Measurements from ENCODE around the gene ELMOD3. TPM values are rescaled to one million over a fixed set of nuclear protein-coding genes. Genes with fewer than 3 reads are reported as not detected.
A peak's percentile ranks its signal among the peaks of the same experiment; 100 is the strongest.
"Not testable (repeated sequence)": the region's sequence is repeated elsewhere in the genome, so short reads cannot be mapped to it uniquely, and the experiment has no call there.

ELMOD3 gene
- total and polyA plus RNA-seq, 8 donors, result 20.8 to 40.5 (median 31.8) TPM

- Histone ChIP-seq H3K4me3 (no peak overlapping the region), H3K27ac (peak overlapping the region in 1 of 2 donors; percentile 93), H3K36me3 (no peaks in the 10 kb centered on the region), H3K27me3 (no peaks in the 10 kb centered on the region), H3K4me1 (peaks cover 8 to 82% of the 10 kb centered on the region in 2 donors), H3K9me3 (no peaks in the 10 kb centered on the region)
- intact Hi-C loops (cut with DNase I), result loop anchor here in 1 of 2 donors (10.0 kb wide), 1 partner anchor 143 kb away; no protein-coding TSS in a partner anchor
- no peak for DNase-seq
- TF ChIP-seq, protein P1, sequence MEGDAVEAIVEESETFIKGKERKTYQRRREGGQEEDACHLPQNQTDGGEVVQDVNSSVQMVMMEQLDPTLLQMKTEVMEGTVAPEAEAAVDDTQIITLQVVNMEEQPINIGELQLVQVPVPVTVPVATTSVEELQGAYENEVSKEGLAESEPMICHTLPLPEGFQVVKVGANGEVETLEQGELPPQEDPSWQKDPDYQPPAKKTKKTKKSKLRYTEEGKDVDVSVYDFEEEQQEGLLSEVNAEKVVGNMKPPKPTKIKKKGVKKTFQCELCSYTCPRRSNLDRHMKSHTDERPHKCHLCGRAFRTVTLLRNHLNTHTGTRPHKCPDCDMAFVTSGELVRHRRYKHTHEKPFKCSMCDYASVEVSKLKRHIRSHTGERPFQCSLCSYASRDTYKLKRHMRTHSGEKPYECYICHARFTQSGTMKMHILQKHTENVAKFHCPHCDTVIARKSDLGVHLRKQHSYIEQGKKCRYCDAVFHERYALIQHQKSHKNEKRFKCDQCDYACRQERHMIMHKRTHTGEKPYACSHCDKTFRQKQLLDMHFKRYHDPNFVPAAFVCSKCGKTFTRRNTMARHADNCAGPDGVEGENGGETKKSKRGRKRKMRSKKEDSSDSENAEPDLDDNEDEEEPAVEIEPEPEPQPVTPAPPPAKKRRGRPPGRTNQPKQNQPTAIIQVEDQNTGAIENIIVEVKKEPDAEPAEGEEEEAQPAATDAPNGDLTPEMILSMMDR (IDR thresholded peaks at IDR 0.05), result no peak
- no peak for ATAC-seq
These were observed 56.8 kb downstream of the ELMOD3 start for GRCh38 chr2:85411405-85411748.

DNA sequence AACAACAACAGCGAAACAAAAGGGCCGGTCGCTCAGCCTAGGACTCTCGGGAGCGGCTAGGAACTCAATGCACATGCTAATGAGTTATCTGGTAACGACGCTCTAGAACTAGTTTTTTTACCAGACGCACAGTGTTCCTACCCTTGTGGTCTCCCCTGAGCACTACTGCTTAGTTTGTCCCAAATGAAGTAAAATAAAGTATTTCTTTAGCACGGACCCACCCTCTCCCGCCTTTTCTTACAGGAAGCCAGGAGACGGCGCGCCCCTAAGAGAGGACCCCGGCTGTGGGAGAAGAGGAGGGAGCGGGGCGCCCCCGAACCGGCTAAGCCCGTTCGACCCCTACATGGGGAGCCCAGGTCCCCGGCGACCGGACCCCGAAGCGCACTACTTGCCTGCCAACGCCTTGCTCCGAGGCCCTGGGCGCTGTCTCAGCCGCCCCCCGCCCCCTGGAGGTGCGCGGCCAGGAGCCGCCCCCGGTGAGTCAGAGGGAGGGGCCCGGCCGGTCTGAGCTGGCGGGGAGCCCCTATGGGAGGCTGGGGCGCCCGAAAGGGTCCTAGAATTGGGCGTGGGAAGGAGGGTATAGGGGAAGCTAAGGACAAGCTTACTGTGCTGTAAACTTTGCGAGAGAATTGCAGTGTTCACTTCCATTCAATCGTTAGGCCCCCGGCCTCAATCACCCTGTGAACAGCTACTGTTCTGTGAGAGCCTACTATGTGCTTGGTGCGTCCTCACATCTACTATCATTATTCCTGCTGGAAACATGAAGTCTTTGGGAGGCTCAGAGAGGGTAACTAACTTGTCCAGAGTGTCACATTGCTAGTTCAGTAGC is 59.2 kb downstream of the ELMOD3 start:
- peak overlapping the region; percentile 48 to 52 for H3K4me3 ChIP-seq
- TF ChIP-seq, protein P1 (IDR thresholded peaks at IDR 0.05), result no peak
- no peaks in the 10 kb centered on the region for H3K9me3 ChIP-seq
- peak; percentile 71 for ATAC-seq
- peak in 2 of 4 donors; percentile 68 to 90 for DNase-seq
- no peaks in the 10 kb centered on the region for H3K36me3 ChIP-seq
- H3K27me3 ChIP-seq, result no peaks in the 10 kb centered on the region
- peak overlapping the region; percentile 24 to 67 for H3K27ac ChIP-seq
- peaks cover 11 to 71% of the 10 kb centered on the region in 2 donors for H3K4me1 ChIP-seq
- intact Hi-C loops (cut with DNase I), result loop anchor here in 1 of 2 donors (10.0 kb wide), 1 partner anchor 141 kb away; no protein-coding TSS in a partner anchor

- not testable (repeated sequence) for H3K36me3 ChIP-seq, ATAC-seq, DNase-seq, H3K27me3 ChIP-seq, H3K9me3 ChIP-seq
- peaks cover 17 to 73% of the 10 kb centered on the region in 2 donors for H3K4me1 ChIP-seq
- intact Hi-C loops (cut with DNase I), result loop anchor here in 1 of 2 donors (10.0 kb wide), 1 partner anchor 140 kb away; no protein-coding TSS in a partner anchor
- peak overlapping the region; percentile 24 to 67 for H3K27ac ChIP-seq
- peak overlapping the region in 1 of 2 donors; percentile 48 for H3K4me3 ChIP-seq
These were observed 59.8 kb downstream of the ELMOD3 start for GRCh38 chr2:85414421-85414759.

DNA sequence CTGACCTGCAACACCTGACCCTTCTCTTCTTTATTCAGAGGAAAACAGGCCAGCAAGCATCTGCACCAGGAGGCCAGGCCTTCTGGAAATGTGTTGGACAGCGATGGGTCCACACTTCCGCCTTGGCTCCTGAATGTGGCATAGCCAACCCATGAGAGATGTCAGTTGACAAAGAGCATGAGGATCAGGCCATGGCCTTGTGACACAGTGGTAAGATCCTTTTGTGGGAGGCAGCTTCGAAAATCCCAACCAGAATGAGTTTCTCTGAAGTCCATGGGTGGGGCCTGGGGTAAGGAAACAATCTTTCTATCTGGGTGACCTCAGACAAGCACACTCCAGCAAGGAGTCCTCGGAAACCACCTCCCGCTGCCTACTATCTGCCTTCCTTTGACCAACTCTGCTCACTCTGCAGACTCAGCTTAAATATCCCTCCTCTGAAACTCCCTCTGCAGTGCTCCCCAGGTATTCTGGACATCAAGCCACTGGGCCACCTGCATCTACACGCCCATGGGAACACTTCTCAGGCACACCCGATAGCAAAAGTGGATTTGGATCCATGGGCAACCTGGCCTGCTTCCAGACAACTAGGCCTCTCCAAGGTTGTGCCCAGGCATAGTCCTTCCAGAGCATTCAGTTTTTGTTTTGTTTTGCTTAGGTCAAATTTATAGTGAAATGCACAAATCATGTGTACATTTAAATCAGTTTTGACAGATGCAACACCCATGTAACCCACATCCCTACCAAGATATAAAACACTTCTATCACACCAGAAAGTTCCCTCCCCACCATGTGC is 60.4 kb downstream of the ELMOD3 start:
- peaks cover 18 to 77% of the 10 kb centered on the region in 2 donors for H3K4me1 ChIP-seq
- TF ChIP-seq, protein P1 (IDR thresholded peaks at IDR 0.05), result no peak
- intact Hi-C loops (cut with DNase I), result loop anchor here in 1 of 2 donors (10.0 kb wide), 1 partner anchor 140 kb away; no protein-coding TSS in a partner anchor

DNA sequence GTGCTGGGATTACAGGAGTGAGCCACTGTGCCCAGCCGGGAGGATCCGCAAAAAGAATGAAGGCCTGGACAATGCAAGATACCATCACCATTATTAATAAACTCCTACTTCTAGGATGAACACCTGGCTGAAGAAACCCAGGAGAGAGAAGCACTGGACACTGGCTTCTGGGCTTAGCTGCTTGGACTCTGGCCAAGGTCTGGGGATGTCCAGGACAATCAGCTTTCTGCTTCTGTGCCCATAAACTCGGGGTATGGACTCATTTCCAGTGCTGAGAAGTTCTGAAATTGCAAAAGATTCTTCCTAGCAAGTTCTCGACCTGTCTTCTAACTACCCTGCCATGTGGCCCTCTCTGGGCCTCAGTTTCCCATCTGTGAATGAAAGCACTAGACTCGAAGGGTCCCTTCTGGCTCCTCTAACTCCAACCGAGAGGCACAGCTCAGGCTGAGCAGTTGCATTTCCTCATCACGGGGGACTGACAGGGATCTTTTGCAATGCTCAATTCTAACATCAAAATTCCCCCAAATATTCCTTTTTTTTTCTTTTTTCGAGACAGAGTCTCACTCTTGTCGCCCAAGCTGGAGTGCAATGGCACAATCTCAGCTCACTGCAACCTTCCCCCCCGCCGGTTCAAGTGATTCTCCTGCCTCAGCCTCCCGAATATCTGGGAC is 61.5 kb downstream of the ELMOD3 start:
- no peak for ATAC-seq
- intact Hi-C loops (cut with DNase I), result loop anchor here in 1 of 2 donors (10.0 kb wide), 1 partner anchor 139 kb away; no protein-coding TSS in a partner anchor
- no peak overlapping the region for H3K4me3 ChIP-seq
- peaks cover 22 to 77% of the 10 kb centered on the region in 2 donors for H3K4me1 ChIP-seq
- TF ChIP-seq, protein P1 (IDR thresholded peaks at IDR 0.05), result no peak
- H3K27me3 ChIP-seq, result no peaks in the 10 kb centered on the region
- no peak for DNase-seq
- peak overlapping the region in 1 of 2 donors; percentile 37 for H3K27ac ChIP-seq
- no peaks in the 10 kb centered on the region for H3K9me3 ChIP-seq
- no peaks in the 10 kb centered on the region for H3K36me3 ChIP-seq

More for the DNA sequence above, 60.4 kb downstream of the ELMOD3 start:
- no peak for DNase-seq
- H3K27ac ChIP-seq, result no peak overlapping the region
- H3K9me3 ChIP-seq, result no peaks in the 10 kb centered on the region
- no peak overlapping the region for H3K4me3 ChIP-seq
- no peaks in the 10 kb centered on the region for H3K27me3 ChIP-seq
- peak; percentile 0 for ATAC-seq
- H3K36me3 ChIP-seq, result no peaks in the 10 kb centered on the region
